Mesenchymal stem cell (in vitro differentiated cells and primary cell): Measurements from ENCODE around the gene PRKCZ.

Source experiments
- DNase-seq: peaks from one replicate; pipeline ENCODE4 v3.0.0-alpha.2; 2013
- H2AFZ ChIP-seq: one replicate; pipeline ENCODE4 v1.6.1; 2013; ENCODE audit warnings: low read depth, mild to moderate bottlenecking, control low read depth, inconsistent platforms, low read length, moderate library complexity
- H2AK5ac ChIP-seq: 2 replicates; pipeline ENCODE4 v1.6.1; 2013; ENCODE audit warnings: low read length, moderate library complexity, mild to moderate bottlenecking, inconsistent platforms; ENCODE audit not compliant: severe bottlenecking
- H2BK120ac ChIP-seq: one replicate; pipeline ENCODE4 v1.6.1; 2013; ENCODE audit warnings: low read depth, mild to moderate bottlenecking, inconsistent platforms, low read length, moderate library complexity
- H2BK12ac ChIP-seq, 2 experiments: one replicate each; pipeline ENCODE4 v1.6.1; 2013; ENCODE audit warnings: inconsistent platforms in 2 of 2, low read length in 2 of 2, mild to moderate bottlenecking in 2 of 2, moderate library complexity in 2 of 2, control low read depth in 1 of 2
- H2BK15ac ChIP-seq: one replicate; pipeline ENCODE4 v1.6.1; 2013; ENCODE audit warnings: mild to moderate bottlenecking, low read depth, inconsistent platforms; ENCODE audit not compliant: poor library complexity, severe bottlenecking
- H2BK5ac ChIP-seq: 2 replicates; pipeline ENCODE4 v1.6.1; 2013; ENCODE audit warnings: low read depth, mild to moderate bottlenecking, low read length, control low read depth, inconsistent platforms; ENCODE audit not compliant: poor library complexity, severe bottlenecking
- H3K14ac ChIP-seq, 2 experiments: one replicate each; pipeline ENCODE4 v1.6.1; 2013; ENCODE audit warnings: inconsistent platforms in 2 of 2, low read length in 2 of 2, control low read depth in 1 of 2, mild to moderate bottlenecking in 1 of 2, moderate library complexity in 1 of 2
- H3K18ac ChIP-seq, 2 experiments: one replicate each; pipeline ENCODE4 v1.6.1; 2013; ENCODE audit warnings: inconsistent platforms in 2 of 2, low read length in 2 of 2, control low read depth in 1 of 2, low read depth in 1 of 2, mild to moderate bottlenecking in 1 of 2
- H3K23ac ChIP-seq, 2 experiments: one replicate each; pipeline ENCODE4 v1.6.1; 2013; ENCODE audit warnings: inconsistent platforms in 2 of 2, low read length in 2 of 2, mild to moderate bottlenecking in 2 of 2, moderate library complexity in 2 of 2, control low read depth in 1 of 2
- H3K27ac ChIP-seq: 2 replicates; pipeline ENCODE4 v1.5.1; 2013; ENCODE audit warnings: mild to moderate bottlenecking, moderate library complexity, low read length, control low read depth, inconsistent platforms; ENCODE audit not compliant: poor library complexity, severe bottlenecking
- H3K27me3 ChIP-seq, 2 experiments: 2 replicates each; pipeline versions ENCODE4 v1.6.1 to v1.7.0; 2013; ENCODE audit warnings: low read length in 2 of 2, mild to moderate bottlenecking in 2 of 2, moderate library complexity in 2 of 2, control low read depth in 1 of 2, inconsistent platforms in 1 of 2; ENCODE audit not compliant: control insufficient read depth in 1 of 2, insufficient read depth in 1 of 2
- H3K36me3 ChIP-seq, 2 experiments: 2 replicates each; pipeline versions ENCODE4 v1.6.1 to v1.7.0; 2013; ENCODE audit warnings: low read length in 2 of 2, control low read depth in 1 of 2, inconsistent platforms in 1 of 2, low read depth in 1 of 2, mild to moderate bottlenecking in 1 of 2; ENCODE audit not compliant: insufficient read depth in 2 of 2, control insufficient read depth in 1 of 2
- H3K4ac ChIP-seq, 2 experiments: one replicate each; pipeline ENCODE4 v1.6.1; 2013; ENCODE audit warnings: inconsistent platforms in 2 of 2, low read length in 2 of 2, mild to moderate bottlenecking in 2 of 2, moderate library complexity in 2 of 2, control low read depth in 1 of 2, low read depth in 1 of 2
- H3K4me1 ChIP-seq: 2 replicates; pipeline ENCODE4 v1.6.1; 2013; ENCODE audit warnings: low read depth, low read length, control low read depth; ENCODE audit not compliant: control insufficient read depth, insufficient read depth
- H3K4me2 ChIP-seq: 2 replicates; pipeline ENCODE4 v1.6.1; 2013; ENCODE audit warnings: low read length, mild to moderate bottlenecking, inconsistent platforms; ENCODE audit not compliant: poor library complexity, severe bottlenecking
- H3K4me3 ChIP-seq, 2 experiments: 2 replicates each; pipeline versions ENCODE4 v1.5.1 to v1.7.0; 2013; ENCODE audit warnings: low read length in 2 of 2, mild to moderate bottlenecking in 2 of 2, control low read depth in 1 of 2, low read depth in 1 of 2; ENCODE audit not compliant: insufficient read depth in 1 of 2
- H3K79me1 ChIP-seq: replicated peaks from 2 replicates; pipeline ENCODE4 v1.6.1; 2013; ENCODE audit warnings: mild to moderate bottlenecking, control low read depth, low read length, inconsistent platforms; ENCODE audit not compliant: poor library complexity, severe bottlenecking
- H3K9ac ChIP-seq: 2 replicates; pipeline ENCODE4 v1.7.0; 2013; ENCODE audit warnings: mild to moderate bottlenecking, low read length, moderate library complexity
- H3K9me3 ChIP-seq: 2 replicates; pipeline ENCODE4 v1.7.0; 2013; ENCODE audit warnings: mild to moderate bottlenecking, low read length; ENCODE audit not compliant: control insufficient read depth
- H4K8ac ChIP-seq: one replicate; pipeline ENCODE4 v1.6.1; 2013; ENCODE audit warnings: inconsistent platforms, mild to moderate bottlenecking, low read length, moderate library complexity
- H4K91ac ChIP-seq: one replicate; pipeline ENCODE4 v1.6.1; 2013; ENCODE audit warnings: mild to moderate bottlenecking, low read length, inconsistent platforms
- WGBS: methylation state at CpG from one replicate; pipeline ENCODE4 v1.1.7; 2013; ENCODE audit warnings: mixed read lengths; 5-methylcytosine and 5-hydroxymethylcytosine counted together

Gene PRKCZ

GRCh38 chr1:2065699-2066098, 15.5 kb downstream of the PRKCZ start:
- Histone ChIP-seq H3K4me3 (no peak overlapping the region), H2BK12ac (no peak overlapping the region), H4K91ac (no peak overlapping the region), H3K4ac (no peak overlapping the region), H3K18ac (no peak overlapping the region), H2BK120ac (no peak overlapping the region), H3K9me3 (peaks cover 15% of the 10 kb centered on the region), H2AFZ (no peak overlapping the region), H3K36me3 (peaks cover 0 to 49% of the 10 kb centered on the region in 2 experiments), H3K4me1 (peaks cover 8% of the 10 kb centered on the region), H3K79me1 (peaks cover 25% of the 10 kb centered on the region), H2AK5ac (no peak overlapping the region), H2BK15ac (no peak overlapping the region), H3K14ac (no peak overlapping the region), H3K23ac (no peak overlapping the region), H3K27ac (no peak overlapping the region), H3K9ac (no peak overlapping the region), H4K8ac (no peak overlapping the region), H3K27me3 (peaks cover 0 to 31% of the 10 kb centered on the region in 2 experiments), H2BK5ac (no peak overlapping the region), H3K4me2 (no peak overlapping the region)
- no peak for DNase-seq
- WGBS, result 87% methylated on average over 3 of the region's 4 CpGs

GRCh38 chr1:2067393-2067792, 17.2 kb downstream of the PRKCZ start:
- H3K23ac ChIP-seq, result no peak overlapping the region
- no peak overlapping the region for H2AK5ac ChIP-seq
- no peak for DNase-seq
- no peak overlapping the region for H2BK120ac ChIP-seq
- H2BK15ac ChIP-seq, result no peak overlapping the region
- H4K8ac ChIP-seq, result no peak overlapping the region
- no peak overlapping the region for H2AFZ ChIP-seq
- no peak overlapping the region for H3K4ac ChIP-seq
- H3K27me3 ChIP-seq, result peaks cover 0 to 38% of the 10 kb centered on the region in 2 experiments
- H3K18ac ChIP-seq, result no peak overlapping the region
- H3K27ac ChIP-seq, result no peak overlapping the region
- peaks cover 15% of the 10 kb centered on the region for H3K9me3 ChIP-seq
- no peak overlapping the region for H3K9ac ChIP-seq
- H2BK12ac ChIP-seq, result no peak overlapping the region
- H4K91ac ChIP-seq, result no peak overlapping the region
- no peak overlapping the region for H3K14ac ChIP-seq
- H3K4me3 ChIP-seq, result no peak overlapping the region
- H2BK5ac ChIP-seq, result no peak overlapping the region
- no peak overlapping the region for H3K4me2 ChIP-seq
- H3K79me1 ChIP-seq, result peaks cover 17% of the 10 kb centered on the region
- no peaks in the 10 kb centered on the region for H3K4me1 ChIP-seq
- 91% methylated on average over 20 of the region's 21 CpGs for WGBS
- H3K36me3 ChIP-seq, result peaks cover 0 to 38% of the 10 kb centered on the region in 2 experiments

DNA sequence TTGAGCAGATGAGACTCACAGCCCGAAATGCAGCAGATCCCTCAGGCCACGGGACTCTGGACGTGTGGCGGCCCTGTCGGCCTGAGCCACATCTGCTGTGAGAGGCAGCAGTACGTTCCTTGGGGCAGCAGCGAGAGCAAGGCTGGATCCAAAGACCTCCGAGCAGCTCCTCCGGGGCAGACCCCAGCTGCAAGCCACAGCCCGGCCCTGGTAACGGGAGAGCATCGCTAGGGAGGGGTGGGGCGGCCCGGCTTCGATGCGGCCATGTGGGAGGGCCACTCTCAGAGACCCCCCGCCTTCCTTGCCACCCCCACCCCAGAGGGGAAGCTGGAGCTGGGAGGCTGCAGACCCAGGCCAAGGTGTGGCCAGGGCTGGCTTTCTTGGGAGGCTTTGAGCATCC, 17.8 kb downstream of the PRKCZ start:
- Histone ChIP-seq H3K4ac (no peak overlapping the region), H2AFZ (no peak overlapping the region), H3K4me1 (peaks cover under 1% of the 10 kb centered on the region), H2AK5ac (no peak overlapping the region), H4K91ac (no peak overlapping the region), H2BK12ac (no peak overlapping the region), H3K23ac (no peak overlapping the region), H3K4me3 (no peak overlapping the region), H3K9ac (no peak overlapping the region), H3K4me2 (no peak overlapping the region), H2BK120ac (no peak overlapping the region), H3K14ac (no peak overlapping the region), H3K36me3 (peaks cover 0 to 41% of the 10 kb centered on the region in 2 experiments), H3K27me3 (peaks cover 0 to 43% of the 10 kb centered on the region in 2 experiments), H3K9me3 (peaks cover 15% of the 10 kb centered on the region), H3K79me1 (peaks cover 23% of the 10 kb centered on the region), H3K18ac (no peak overlapping the region), H2BK15ac (no peak overlapping the region), H4K8ac (no peak overlapping the region), H3K27ac (no peak overlapping the region), H2BK5ac (no peak overlapping the region)
- 92% methylated on average over 17 of the region's 17 CpGs for WGBS
- no peak for DNase-seq

GRCh38 chr1:2068951-2069350, 18.7 kb downstream of the PRKCZ start:
- Histone ChIP-seq H3K27ac (no peak overlapping the region), H3K4me1 (peaks cover 7% of the 10 kb centered on the region), H3K79me1 (peaks cover 32% of the 10 kb centered on the region), H2BK120ac (no peak overlapping the region), H3K9me3 (peaks cover 15% of the 10 kb centered on the region), H3K27me3 (peaks cover 0 to 51% of the 10 kb centered on the region in 2 experiments), H3K4me2 (no peak overlapping the region), H4K91ac (no peak overlapping the region), H3K4ac (no peak overlapping the region), H3K36me3 (peaks cover 0 to 51% of the 10 kb centered on the region in 2 experiments), H2BK15ac (no peak overlapping the region), H2AK5ac (no peak overlapping the region), H2BK5ac (no peak overlapping the region), H3K23ac (no peak overlapping the region), H3K4me3 (no peak overlapping the region), H3K9ac (no peak overlapping the region), H2AFZ (no peak overlapping the region), H2BK12ac (no peak overlapping the region), H3K14ac (no peak overlapping the region), H4K8ac (no peak overlapping the region), H3K18ac (no peak overlapping the region)
- WGBS, result 94% methylated on average over 19 of the region's 19 CpGs
- no peak for DNase-seq
